WERI-Rb-1 (cell line): ENCODE results near the gene GALNT17.

Source experiments
- DNase-seq: peaks from one replicate; pipeline ENCODE4 v3.0.0-alpha.2; 2020
- H3K27ac ChIP-seq: fragments of 250-450 bp; sonication (Bioruptor Pico); 2 replicates; pipeline ENCODE4 v1.5.1; 2020; ENCODE audit warnings: mild to moderate bottlenecking, moderate library complexity
- H3K27me3 ChIP-seq: fragments of 250-450 bp; sonication (Bioruptor Pico); 2 replicates; pipeline ENCODE4 v1.5.1; 2021; ENCODE audit warnings: mild to moderate bottlenecking, low read depth, moderate library complexity; ENCODE audit not compliant: insufficient read depth, severe bottlenecking
- H3K36me3 ChIP-seq: fragments of 250-450 bp; sonication (Bioruptor Pico); 2 replicates; pipeline ENCODE4 v1.5.1; 2020; ENCODE audit warnings: mild to moderate bottlenecking, moderate library complexity
- H3K4me3 ChIP-seq: 2 replicates; pipeline ENCODE4 v1.5.1; 2011; ENCODE audit warnings: low read depth, mild to moderate bottlenecking, control low read depth, low read length
- H3K9me3 ChIP-seq: fragments of 250-450 bp; sonication (Bioruptor Pico); 2 replicates; pipeline ENCODE4 v1.5.1; 2021; ENCODE audit warnings: mild to moderate bottlenecking, moderate library complexity; ENCODE audit not compliant: severe bottlenecking
- CTCF ChIP-seq: IDR thresholded peaks from 2 replicates; pipeline ENCODE4 v1.5.1; 2011; ENCODE audit warnings: low read depth, mild to moderate bottlenecking, control low read depth, inconsistent platforms, low read length

The GALNT17 gene

DNA sequence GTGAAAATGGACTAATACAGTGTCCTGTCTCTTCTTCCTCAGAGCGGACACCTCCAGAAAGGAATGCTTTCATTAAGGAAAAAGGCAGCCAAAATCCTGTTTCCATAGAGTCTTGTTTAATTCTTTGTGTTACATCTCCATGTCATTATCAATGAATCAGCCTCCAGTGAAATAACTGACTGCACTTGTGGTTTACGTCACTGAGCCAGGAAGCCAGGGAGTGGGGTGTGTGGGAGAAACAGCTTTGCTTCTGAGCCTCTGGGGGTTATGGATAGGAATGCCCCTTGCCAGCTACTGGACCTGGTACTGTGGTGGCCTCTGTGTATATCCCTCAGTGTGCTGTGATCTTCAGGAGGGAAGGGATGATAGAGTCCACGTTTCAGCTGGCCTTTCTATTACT lies 416.8 kb downstream of the GALNT17 start:
- DNase-seq = no peak
- TF ChIP-seq CTCF = no peak

GRCh38 chr7:71553306-71553705 lies 421.4 kb downstream of the GALNT17 start:
- Histone ChIP-seq H3K4me3 (no peak overlapping the region), H3K36me3 (no peaks in the 10 kb centered on the region), H3K27ac (no peak overlapping the region), H3K27me3 (no peaks in the 10 kb centered on the region), H3K9me3 (no peaks in the 10 kb centered on the region)
- TF ChIP-seq CTCF = no peak
- no peak for DNase-seq

More for the DNA sequence above, 416.8 kb downstream of the GALNT17 start:
- H3K36me3 ChIP-seq = no peaks in the 10 kb centered on the region
- H3K4me3 ChIP-seq = no peak overlapping the region
- no peaks in the 10 kb centered on the region for H3K27me3 ChIP-seq
- no peak overlapping the region for H3K27ac ChIP-seq
- H3K9me3 ChIP-seq = no peaks in the 10 kb centered on the region

DNA sequence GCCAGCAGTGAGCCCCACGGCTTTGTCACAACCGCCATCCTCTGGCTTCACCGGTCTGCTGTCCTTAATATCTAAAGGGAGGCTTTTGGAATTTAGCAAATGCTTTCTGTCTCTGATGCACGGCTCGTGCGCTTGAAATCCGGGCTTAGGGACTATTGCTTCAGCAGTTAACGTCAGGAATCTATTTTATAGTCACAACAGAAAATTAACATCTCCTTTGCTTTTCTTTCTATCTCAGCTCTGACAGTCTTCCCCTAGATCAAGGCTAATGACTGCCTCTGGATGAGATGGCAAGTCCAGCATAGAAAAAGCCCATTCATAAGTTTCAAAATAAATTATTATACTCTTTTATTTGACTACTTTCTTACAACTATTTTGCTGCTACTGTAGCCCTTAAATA lies 423.8 kb downstream of the GALNT17 start:
- Histone ChIP-seq H3K9me3 (no peaks in the 10 kb centered on the region), H3K27me3 (no peaks in the 10 kb centered on the region), H3K27ac (no peak overlapping the region), H3K36me3 (no peaks in the 10 kb centered on the region), H3K4me3 (no peak overlapping the region)
- no peak for TF ChIP-seq CTCF
- no peak for DNase-seq

GRCh38 chr7:71558806-71559613 lies 427.1 kb downstream of the GALNT17 start:
- no peaks in the 10 kb centered on the region for H3K27me3 ChIP-seq
- no peak for TF ChIP-seq CTCF
- no peak for DNase-seq
- no peaks in the 10 kb centered on the region for H3K9me3 ChIP-seq
- H3K4me3 ChIP-seq = no peak overlapping the region
- H3K27ac ChIP-seq = no peak overlapping the region
- no peaks in the 10 kb centered on the region for H3K36me3 ChIP-seq

GRCh38 chr7:71560354-71560995 lies 428.5 kb downstream of the GALNT17 start:
- no peak overlapping the region for H3K4me3 ChIP-seq
- H3K27me3 ChIP-seq = no peaks in the 10 kb centered on the region
- TF ChIP-seq CTCF = no peak
- no peak for DNase-seq
- no peaks in the 10 kb centered on the region for H3K9me3 ChIP-seq
- H3K36me3 ChIP-seq = no peaks in the 10 kb centered on the region
- no peak overlapping the region for H3K27ac ChIP-seq

GRCh38 chr7:71563276-71563675 lies 431.3 kb downstream of the GALNT17 start:
- no peak overlapping the region for H3K4me3 ChIP-seq
- peak; percentile 12 for DNase-seq
- TF ChIP-seq CTCF = no peak
- no peaks in the 10 kb centered on the region for H3K27me3 ChIP-seq
- no peaks in the 10 kb centered on the region for H3K36me3 ChIP-seq
- no peaks in the 10 kb centered on the region for H3K9me3 ChIP-seq
- H3K27ac ChIP-seq = no peak overlapping the region
